ENCODE results near the gene ACVR1C.

ACVR1C gene

GRCh38 chr2:157480182-157480961 is 148.3 kb downstream of the ACVR1C start:
- no peak for DNase-seq (ENCODE audit: low read depth, low spot score)
- H3K27ac ChIP-seq, result no peak overlapping the region
- no peaks in the 10 kb centered on the region for H3K9me3 ChIP-seq (ENCODE audit: low read depth, low read length)

GRCh38 chr2:157479081-157480027 is 149.3 kb downstream of the ACVR1C start:
- Histone ChIP-seq H3K9me3 (ENCODE audit: low read depth, low read length) (no peaks in the 10 kb centered on the region), H3K9ac (ENCODE audit: insufficient read length) (no peak overlapping the region), H3K4me3 (no peak overlapping the region), H3K27ac (no peak overlapping the region), H3K36me3 (ENCODE audit: insufficient read depth, low read length) (no peaks in the 10 kb centered on the region)
- DNase-seq (ENCODE audit: low read depth, low spot score), result no peak
- TF ChIP-seq POLR2AphosphoS5 (IDR thresholded peaks at IDR 0.05; ENCODE audit: borderline replicate concordance, low read depth, low read length) (no peak), FOXP2 (optimal IDR thresholded peaks at IDR 0.05; ENCODE audit: control extremely low read depth, extremely low read length, insufficient read depth) (no peak), EZH2 (IDR thresholded peaks at IDR 0.05) (no peak)

More at GRCh38 chr2:157480182-157480961, 148.3 kb downstream of the ACVR1C start:
- H3K4me3 ChIP-seq, result no peak overlapping the region
- no peaks in the 10 kb centered on the region for H3K36me3 ChIP-seq (ENCODE audit: insufficient read depth, low read length)
- TF ChIP-seq FOXP2 (optimal IDR thresholded peaks at IDR 0.05; ENCODE audit: control extremely low read depth, extremely low read length, insufficient read depth), result no peak
- TF ChIP-seq POLR2AphosphoS5 (IDR thresholded peaks at IDR 0.05; ENCODE audit: borderline replicate concordance, low read depth, low read length), result no peak
- no peak for TF ChIP-seq EZH2 (IDR thresholded peaks at IDR 0.05)
- H3K9ac ChIP-seq (ENCODE audit: insufficient read length), result no peak overlapping the region

DNA sequence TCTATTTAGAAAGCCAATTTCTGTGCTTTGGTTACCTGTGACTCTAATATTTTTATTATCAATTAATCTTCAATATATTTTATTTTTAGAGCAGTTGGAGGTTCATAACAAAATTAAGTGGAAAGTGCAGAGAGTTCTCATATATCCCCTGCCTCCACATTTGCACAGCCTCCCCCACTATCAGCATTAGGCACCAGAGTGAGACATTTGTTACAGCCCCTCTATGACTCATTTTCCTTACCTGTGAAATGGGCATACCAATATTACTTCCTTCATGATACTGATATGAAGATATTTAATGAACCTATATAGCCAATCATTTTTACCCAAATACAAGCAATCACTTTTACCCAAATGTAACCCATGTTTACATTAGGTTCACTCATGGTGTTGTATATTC is 150.7 kb downstream of the ACVR1C start:
- Histone ChIP-seq H3K27ac (no peak overlapping the region), H3K9me3 (ENCODE audit: low read depth, low read length) (no peaks in the 10 kb centered on the region), H3K9ac (ENCODE audit: insufficient read length) (no peak overlapping the region), H3K36me3 (ENCODE audit: insufficient read depth, low read length) (no peaks in the 10 kb centered on the region), H3K4me3 (no peak overlapping the region)
- TF ChIP-seq FOXP2 (optimal IDR thresholded peaks at IDR 0.05; ENCODE audit: control extremely low read depth, extremely low read length, insufficient read depth) (no peak), POLR2AphosphoS5 (IDR thresholded peaks at IDR 0.05; ENCODE audit: borderline replicate concordance, low read depth, low read length) (no peak), EZH2 (IDR thresholded peaks at IDR 0.05) (no peak)
- no peak for DNase-seq (ENCODE audit: low read depth, low spot score)

- no peak overlapping the region for H3K4me3 ChIP-seq
- no peaks in the 10 kb centered on the region for H3K9me3 ChIP-seq (ENCODE audit: low read depth, low read length)
- no peak overlapping the region for H3K9ac ChIP-seq (ENCODE audit: insufficient read length)
- no peaks in the 10 kb centered on the region for H3K36me3 ChIP-seq (ENCODE audit: insufficient read depth, low read length)
- H3K27ac ChIP-seq, result no peak overlapping the region
- DNase-seq (ENCODE audit: low read depth, low spot score), result no peak
- no peak for TF ChIP-seq EZH2 (IDR thresholded peaks at IDR 0.05)
- no peak for TF ChIP-seq FOXP2 (optimal IDR thresholded peaks at IDR 0.05; ENCODE audit: control extremely low read depth, extremely low read length, insufficient read depth)
- no peak for TF ChIP-seq POLR2AphosphoS5 (IDR thresholded peaks at IDR 0.05; ENCODE audit: borderline replicate concordance, low read depth, low read length)
Measured at GRCh38 chr2:157476953-157477709, 151.5 kb downstream of the ACVR1C start.

All from SK-N-MC (cell line).